GM19239 (cell line): ENCODE measurements around the gene TTF1.

Source experiments
- DNase-seq: peaks from one replicate; pipeline ENCODE4 v3.0.0; 2011; ENCODE audit warnings: low spot score; ENCODE audit not compliant: insufficient read length
- FAIRE-seq: peaks from 2 replicates; lab custom pipeline; 2011; peaks lifted over from hg19 to GRCh38; lab: Jason Lieb, UNC

TTF1 gene, protein sequence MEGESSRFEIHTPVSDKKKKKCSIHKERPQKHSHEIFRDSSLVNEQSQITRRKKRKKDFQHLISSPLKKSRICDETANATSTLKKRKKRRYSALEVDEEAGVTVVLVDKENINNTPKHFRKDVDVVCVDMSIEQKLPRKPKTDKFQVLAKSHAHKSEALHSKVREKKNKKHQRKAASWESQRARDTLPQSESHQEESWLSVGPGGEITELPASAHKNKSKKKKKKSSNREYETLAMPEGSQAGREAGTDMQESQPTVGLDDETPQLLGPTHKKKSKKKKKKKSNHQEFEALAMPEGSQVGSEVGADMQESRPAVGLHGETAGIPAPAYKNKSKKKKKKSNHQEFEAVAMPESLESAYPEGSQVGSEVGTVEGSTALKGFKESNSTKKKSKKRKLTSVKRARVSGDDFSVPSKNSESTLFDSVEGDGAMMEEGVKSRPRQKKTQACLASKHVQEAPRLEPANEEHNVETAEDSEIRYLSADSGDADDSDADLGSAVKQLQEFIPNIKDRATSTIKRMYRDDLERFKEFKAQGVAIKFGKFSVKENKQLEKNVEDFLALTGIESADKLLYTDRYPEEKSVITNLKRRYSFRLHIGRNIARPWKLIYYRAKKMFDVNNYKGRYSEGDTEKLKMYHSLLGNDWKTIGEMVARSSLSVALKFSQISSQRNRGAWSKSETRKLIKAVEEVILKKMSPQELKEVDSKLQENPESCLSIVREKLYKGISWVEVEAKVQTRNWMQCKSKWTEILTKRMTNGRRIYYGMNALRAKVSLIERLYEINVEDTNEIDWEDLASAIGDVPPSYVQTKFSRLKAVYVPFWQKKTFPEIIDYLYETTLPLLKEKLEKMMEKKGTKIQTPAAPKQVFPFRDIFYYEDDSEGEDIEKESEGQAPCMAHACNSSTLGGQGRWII

DNA sequence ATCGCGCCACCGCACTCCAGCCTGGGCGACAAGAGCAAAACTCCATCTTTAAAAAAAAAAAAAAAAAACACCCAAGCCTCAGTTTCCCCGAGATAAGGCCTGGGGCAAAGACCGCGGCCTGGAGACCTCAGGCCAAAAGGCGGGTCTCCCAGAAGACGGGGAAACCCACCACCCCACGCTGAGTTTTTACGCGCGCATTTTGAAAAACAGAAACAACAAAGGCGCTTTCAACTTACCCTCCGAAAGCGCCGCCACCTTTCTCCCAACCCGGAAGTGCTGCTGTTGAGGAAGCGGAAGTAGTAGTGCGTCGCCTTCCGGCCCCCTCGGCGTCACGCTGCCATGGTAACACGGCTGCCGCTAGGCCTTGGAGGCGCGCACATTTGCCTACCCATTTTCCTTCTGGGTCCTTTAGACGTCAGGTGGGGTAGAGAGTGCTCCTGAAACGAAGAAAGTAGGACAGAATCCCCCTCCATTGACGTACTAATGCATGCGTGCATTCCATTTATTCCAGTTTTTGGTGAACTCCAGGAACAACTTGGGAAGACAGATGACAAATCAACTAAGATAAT lies at the start of gene TTF1:
Gene TTF1 (minus strand): TSS at position 287 of the 569 bp plus-strand sequence. CDS start 4,019 bp downstream, outside the sequence.
- DNase-seq, result peak; percentile 89
- FAIRE-seq, result peak; percentile 90

DNA sequence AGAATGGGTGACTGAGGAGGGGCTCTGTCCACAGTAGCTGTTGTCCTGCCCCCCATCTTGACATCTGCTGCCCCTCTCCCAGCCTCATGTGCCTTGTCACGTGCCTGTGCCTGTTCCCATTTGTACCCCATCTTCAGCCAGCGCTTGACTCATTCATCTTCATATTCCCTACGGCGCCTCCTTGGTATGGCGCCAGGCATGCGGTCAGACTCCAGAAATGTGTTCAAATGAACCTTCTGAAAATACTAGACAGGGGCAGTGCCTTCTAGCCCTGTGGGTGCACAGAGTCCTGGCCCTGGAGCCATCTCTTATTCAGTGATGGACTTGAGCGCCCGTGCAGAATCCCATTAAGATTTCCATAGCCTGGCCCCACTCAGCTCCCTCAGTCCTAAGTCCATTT lies 49.6 kb upstream of the TTF1 start:
- DNase-seq (no peak), FAIRE-seq (no peak)

DNA sequence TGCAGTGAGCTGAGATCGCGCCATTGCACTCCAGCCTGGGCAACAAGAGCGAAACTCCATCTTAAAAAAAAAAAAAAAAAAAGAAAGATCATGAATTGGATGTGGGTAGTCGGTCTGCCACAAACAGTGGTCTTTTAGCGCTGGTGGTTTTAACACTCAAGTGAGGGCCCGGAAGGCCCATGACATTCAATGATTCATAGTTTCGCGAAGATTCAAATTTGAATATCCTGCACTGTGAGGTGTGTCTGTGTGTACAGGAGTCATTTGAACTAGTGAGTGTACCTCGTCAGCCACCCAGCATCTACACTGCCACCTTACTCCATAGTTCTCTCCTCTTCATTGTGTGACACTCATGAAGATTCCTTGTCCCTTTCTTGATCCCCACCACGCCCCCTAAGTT lies 44.6 kb upstream of the TTF1 start:
- FAIRE-seq (no peak), DNase-seq (no peak)

DNA sequence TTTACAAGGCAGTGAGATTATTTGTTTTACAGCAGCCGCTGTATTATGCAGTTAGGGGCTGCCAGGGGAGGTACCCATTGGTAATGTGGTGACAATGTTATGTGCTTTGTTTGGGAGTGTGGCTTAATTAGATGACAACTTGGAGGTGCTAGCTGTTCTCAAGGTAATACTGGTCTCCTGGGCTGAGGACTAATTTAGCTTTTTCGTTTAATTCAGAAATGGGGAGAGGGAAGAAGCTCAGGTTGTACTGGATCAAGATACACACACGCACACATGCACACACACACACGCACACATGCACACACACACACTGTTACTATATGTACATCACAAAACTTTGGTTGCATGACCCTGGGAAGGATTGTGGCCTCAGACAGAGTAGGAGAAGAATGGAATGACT lies 41.3 kb upstream of the TTF1 start:
- no peak for DNase-seq
- FAIRE-seq, result no peak

DNA sequence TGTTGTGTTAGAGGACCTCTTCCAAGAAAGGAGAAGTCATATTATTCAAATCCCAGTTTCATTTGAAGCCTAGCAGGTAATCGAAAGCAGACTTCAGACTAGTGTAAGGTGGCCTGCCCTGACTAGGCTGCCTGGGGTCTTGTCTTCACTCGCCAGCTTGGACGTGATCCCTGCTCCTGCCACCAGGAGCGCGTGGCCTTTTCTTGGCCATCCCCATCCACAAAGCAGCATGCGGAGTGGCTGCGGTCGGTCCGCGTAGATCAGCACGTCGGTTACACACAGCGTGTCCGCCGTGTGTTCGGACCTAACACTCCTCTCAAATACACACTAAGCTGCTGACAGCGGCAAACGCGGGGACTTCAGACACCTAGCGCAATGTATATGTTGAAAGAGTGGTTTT lies 40.7 kb upstream of the TTF1 start:
- no peak for DNase-seq
- FAIRE-seq, result no peak

DNA sequence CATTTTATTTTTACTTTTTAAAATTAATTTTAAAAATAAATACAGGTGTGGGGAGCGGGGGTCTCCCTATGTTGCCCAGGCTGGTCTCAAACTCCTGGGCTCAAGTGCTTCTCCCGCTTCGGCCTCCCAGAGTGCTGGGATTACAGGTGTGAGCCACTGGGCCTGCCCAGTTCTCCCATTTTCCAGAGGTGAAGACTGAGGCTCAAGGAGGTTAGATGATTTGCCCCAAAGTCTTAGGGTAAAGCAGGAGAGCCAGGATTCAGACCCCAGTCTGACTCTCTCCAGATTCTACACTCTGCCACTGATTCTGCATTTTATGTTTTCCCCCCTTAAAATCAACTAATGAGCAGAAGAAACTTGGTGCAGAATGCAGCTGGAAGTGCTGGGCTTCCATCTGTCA lies 40.2 kb upstream of the TTF1 start:
- DNase-seq (no peak), FAIRE-seq (no peak)

DNA sequence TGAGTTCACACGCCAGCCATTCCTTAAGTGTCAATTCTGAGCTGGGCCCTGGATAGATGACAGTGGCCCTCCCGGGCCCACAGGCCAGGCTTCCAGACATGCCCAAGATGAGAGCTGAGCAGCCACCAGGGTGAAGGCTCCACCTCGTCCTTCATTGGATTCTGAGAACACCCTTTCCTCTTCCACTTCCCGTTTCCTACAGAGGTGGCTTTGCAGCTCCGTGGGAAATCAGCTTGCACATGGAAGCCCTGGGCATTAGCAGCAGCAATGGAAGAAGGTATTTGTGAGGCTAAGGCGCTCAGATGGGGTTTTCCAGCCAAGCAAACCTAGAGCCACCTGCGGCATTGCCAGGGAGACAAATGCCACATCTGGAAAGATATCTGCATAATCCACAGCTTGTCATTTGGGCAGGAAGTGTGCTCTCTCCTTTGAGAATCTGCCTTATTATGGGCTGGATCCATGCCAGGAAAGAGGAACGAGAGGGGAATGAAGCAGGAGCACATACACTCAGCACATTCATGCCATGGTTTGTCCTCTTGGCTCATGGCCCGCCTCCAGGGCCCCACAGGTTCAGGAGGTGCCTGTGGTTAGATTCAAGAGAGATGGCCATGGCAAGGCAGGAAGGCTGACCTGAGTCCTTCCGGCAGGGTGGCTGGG lies 37.4 kb upstream of the TTF1 start:
- FAIRE-seq (no peak), DNase-seq (no peak)

DNA sequence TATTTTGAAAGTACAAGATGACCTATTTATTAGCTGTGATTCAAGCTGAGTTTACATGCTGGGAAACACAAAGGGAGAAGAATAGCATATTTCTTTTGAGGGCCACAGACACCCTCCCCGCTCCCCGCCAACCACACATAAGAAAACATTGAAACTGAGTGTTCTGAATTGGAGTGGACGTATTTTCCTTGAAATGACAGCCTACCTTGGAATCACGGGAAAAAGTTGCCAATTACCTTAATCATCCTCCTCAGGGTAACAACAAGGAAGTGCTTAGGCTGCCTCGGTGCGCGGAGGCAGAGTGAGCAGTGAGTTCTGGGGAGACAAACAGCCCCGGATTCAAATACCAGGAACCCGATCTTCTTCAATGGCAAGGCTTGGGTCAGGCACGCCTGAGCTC lies 34.8 kb upstream of the TTF1 start:
- DNase-seq, result no peak
- FAIRE-seq, result no peak

DNA sequence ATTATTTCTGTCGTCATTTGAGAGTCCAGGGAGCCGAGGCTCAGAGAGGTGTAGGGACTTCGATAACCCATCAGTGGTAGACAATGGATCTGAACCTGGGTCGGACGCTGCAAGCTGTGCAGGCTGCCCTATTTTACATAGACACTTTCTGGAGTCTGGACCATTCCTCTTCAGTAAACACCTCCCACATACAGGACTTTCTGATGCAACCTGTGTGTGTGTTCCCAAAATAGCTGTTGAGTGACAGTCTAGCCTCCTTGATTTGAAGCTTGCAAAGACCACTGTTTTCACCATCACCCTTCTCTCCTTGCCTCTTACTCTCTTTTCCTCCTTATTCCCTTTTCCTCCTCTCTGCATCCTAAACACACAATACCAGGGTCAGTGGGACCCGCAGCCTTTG lies 34.1 kb upstream of the TTF1 start:
- no peak for DNase-seq
- no peak for FAIRE-seq

DNA sequence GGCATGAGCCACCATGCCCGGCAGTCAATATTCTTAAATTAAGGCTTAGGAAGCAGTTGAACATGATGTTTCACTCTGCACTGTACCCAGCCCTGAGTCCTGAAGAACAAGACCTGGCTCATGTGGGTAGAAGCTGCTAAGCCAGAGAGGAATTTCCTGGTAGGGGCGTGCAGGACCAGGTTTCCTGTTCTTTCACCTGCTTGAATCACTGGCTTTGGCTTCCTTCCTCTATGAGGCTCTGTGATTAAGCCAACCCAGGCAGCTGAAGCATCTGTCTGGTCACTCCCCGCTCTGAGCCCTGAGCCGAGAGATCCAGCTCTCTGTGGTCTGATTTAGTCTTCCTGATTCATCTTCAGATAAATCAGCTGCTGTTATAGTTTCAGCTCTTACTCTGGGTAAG lies 32.5 kb upstream of the TTF1 start:
- FAIRE-seq, result no peak
- no peak for DNase-seq

DNA sequence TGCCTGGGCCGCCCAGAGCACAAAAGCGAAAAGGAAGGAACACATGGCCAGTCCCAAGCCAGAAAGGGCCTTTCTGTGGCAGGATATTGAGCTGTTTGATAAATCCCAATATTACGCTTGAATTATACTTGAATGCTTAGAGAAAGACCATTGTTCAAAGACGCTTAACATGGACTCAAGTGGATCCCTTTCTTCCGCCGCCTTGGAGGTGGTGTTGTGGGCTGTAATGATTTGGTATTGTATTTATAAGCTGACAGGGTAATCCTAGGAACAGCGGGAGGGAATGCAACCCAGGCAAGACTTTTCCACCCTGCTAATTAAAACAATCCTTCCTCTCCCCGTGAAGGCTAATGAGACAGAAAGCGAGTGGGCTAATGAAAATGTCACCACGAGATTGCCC lies 28.2 kb upstream of the TTF1 start:
- no peak for DNase-seq
- FAIRE-seq, result no peak

DNA sequence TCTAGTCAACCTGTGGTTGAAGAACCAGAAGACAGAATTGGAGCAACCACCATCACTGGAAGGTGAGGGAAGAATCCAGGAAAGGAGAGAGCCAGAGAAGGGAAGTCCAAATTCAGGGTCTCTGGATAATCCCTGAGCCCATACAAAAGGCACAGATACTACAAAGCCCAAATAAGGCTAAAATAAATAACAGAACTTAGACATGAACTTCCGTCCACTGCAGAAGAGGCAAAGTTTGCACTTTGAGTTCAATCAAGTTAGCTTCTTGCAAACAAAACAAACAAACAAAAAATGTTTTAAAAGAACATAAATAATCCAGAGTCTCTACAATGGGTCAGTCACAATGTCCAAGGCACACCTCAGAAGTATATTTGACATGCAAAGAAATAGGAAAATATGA lies 24.4 kb upstream of the TTF1 start:
- FAIRE-seq (no peak), DNase-seq (no peak)

DNA sequence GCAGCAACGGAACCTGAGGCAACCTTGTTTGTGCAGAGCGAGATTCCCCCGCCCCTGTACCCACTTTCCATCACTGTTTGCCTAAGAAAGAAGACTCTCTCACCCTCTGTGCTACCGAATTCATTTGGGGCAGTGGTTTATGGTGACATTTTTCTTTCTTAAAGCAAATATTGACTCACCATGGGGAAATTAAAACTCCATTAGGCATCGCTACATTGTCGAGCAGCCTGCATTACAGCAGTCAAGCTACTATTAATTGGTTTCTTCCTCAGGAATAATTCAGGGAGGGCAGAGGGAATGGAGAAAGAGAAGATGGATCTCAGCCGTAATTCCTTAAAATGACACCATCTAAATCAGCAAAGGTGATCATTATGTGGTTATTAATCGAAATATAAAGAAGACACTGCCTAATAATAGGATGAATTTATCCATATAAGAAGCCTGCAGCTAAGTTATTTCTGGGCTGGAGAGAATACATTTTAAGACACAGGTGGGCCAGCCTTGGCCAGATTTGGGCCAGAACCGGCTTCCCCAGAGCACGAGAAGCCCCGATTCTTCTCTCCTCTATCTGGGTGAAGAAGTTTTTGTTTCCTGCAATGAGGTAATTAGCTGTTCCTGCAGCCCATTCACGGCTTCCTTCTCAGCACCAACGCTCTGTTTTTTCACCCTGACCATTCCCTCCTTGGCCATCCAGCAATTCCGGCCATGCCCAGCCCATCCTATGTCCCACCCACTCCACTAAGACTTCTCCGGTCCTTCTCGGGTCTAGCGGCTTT lies 20.2 kb upstream of the TTF1 start:
- DNase-seq (no peak), FAIRE-seq (no peak)

DNA sequence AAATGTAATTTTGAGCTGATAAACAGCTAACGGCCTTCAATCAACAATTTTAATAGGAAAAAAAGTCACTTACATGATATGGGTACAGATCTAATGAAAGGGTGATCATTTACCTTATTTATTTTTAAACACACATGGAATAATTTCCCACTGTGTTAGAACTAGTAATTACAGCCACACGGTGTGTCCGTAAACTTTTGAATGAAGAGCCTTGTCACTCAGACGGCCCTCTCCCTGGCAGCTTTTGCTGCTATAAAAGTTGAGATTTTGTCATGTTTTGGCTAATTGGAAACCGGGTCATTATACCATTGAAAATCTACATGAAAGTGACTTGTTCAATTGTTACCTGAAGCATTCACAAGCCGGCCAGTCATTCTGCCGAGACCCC lies 19.0 kb upstream of the TTF1 start:
- FAIRE-seq, result no peak

DNA sequence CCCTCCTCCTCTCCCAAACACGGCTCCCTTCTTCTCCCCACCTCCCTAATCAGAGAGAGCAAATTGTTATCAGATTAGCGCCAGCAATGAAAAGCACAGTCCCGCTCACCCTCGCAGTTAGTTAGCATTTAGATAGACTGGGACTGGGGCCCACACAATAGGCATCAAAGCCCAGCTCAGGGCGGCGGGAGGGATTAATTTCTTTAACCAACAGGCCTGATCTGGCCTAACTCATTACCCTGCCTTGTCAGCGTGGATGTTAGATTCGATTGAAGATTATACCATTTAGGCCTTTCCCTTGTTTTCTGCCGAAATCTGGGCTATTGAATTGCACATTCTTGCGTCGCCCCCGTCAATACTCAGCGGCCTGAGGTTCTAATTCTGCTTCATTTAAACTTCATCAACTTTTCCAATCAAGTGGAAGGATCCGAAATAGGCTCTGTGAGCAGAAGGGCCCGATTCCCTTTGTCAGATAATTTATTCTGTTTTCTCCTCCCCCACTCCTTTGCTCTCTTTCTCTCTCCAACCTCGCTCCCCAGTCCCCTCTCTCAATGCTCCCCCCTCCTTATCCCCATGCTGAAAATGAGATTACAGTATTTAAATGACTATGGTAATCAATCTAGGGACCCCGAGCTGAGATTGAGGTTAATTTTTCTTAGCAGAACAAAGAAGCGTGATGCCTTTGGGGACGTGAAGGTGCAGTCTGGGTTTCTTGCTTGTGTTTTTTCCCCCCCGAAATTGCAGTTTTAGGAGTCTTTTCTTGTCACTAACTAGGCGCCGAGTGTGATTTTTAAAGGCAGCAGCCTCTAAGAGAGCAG lies 18.4 kb upstream of the TTF1 start:
- DNase-seq, result no peak
- no peak for FAIRE-seq

More for the DNA sequence above, 19.0 kb upstream of the TTF1 start:
- DNase-seq, result no peak

DNA sequence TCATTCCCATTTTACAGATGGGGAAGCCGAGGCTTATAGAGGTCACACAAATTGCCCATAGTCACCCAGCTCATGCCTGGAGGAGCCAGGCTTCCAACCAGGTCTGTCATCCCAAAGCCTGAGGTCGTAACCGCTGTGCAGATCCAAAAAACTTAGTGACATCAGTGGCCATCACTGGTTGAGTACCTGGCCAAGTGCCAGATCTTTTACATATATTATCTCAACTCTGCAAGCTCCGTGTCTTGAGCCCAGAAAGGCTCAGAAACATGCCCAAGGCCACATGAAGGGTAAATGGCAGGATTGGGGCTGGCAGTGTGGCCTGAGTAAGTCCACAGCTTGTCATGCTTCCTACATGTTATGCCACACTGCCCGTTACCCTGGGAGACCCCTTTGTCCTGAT lies 16.9 kb upstream of the TTF1 start:
- no peak for FAIRE-seq
- no peak for DNase-seq

DNA sequence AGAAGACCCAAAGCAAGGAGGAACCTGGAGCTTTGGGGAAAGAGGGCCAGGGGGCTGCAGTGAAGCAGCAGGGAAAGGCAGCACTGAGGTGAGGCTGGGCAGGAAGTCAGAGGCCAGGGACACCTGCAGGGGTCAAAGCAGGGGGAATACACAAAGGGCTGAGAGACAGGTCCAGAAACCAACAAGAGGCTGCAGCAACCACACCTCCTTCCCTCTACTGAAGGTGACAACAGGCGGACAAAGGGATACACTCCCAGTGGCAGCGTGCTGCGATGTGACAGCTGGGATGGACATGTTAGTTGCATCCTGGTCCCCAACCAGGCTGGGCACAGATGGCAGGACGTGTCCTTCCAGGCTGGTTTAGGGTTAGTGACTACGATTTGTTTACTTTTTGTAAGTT lies 15.9 kb upstream of the TTF1 start:
- DNase-seq (no peak), FAIRE-seq (no peak)

DNA sequence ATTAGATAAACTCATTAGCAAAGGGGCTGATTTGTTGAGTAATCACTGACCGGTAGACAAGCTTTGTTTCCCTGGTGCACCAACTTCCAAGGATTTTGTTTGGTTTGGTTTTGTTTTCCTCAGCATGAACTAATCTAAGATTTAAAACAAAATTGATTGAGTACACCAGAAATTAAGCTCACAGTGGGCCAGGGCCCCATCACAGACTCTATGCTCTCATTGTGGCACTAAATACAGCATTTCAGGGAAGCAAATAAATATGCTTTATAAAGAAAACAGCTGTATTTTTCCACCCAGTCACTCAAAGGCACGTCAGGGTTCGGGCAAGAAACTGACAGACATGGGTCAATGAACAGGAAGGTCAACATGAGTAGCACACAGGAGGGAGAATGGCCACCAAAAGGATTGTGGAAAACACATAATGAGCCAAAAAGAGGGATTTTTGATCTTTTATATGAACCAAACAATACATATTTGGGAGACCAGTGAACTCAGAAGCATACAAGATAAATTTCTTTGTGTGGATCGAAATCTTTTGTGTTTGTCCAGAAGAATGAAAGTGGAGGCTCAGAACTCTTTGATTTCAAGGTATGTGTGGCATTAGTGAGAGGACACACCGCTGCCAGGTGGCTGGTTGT lies 12.2 kb upstream of the TTF1 start:
- no peak for DNase-seq
- FAIRE-seq, result no peak

DNA sequence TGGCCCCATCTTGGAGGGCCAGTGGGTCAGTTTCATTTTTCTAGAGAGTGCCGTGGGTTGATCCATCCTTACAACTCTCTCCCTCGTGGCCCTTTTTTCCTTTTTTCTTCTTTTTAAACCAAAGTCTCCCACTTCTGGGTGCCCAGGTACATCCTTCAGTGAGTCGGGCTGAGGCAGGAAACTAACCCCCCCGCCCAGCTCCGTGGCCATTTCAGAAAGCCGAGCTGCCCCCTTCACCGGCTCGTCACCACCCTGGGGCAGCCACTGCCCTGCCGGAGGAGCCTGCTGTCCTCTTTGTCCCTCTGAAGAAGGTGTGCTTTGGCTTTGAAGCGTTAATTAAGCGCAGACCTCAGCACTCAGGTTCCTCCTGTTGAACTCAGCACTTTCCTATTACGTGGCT lies 8.5 kb upstream of the TTF1 start:
- no peak for FAIRE-seq
- no peak for DNase-seq
